K562 (cell line): ENCODE data around the gene DUS1L. TPM values are rescaled to one million over a fixed set of nuclear protein-coding genes. Genes with fewer than 3 reads are reported as not detected.

Experiments
- ATAC-seq: fragments of 200-7000 bp; cut with Tn5 transposase; 3 replicates; pipeline ENCODE4 v1.9.1; 2020; ENCODE audit warnings: moderate library complexity
- BruUV-seq: library from RNA; stranded (reverse); fragments of 400-500 nt; replicated peaks from 2 replicates; lab custom pipeline; 2021; lab: Mats Ljungman, UMichigan
- CTCF ChIA-PET: fragments of 300-600 bp; formaldehyde crosslinking; extraction: SDS; loops from one replicate; lab custom pipeline; 2021; ENCODE audit warnings: low intra/inter-chr PET ratio; lab: Yijun Ruan, JAX
- POLR2A ChIA-PET: fragments of 300-600, 350-650 bp; sonication (Branson Sonifier 250); formaldehyde crosslinking; extraction: SDS; loops from one replicate; lab custom pipeline; 2021; ENCODE audit warnings: antibody characterized with exemption, inconsistent platforms; lab: Yijun Ruan, JAX
- DNase-seq, 4 experiments: peaks; one replicate each; pipeline versions ENCODE4 v3.0.0 to v3.0.0-alpha.2; 2011 to 2018; ENCODE audit warnings: low spot score in 3 of 4, mixed read lengths in 3 of 4; ENCODE audit errors: extremely low read depth in 1 of 4
- FAIRE-seq: peaks from 2 replicates; lab custom pipeline; 2011; peaks lifted over from hg19 to GRCh38; lab: Jason Lieb, UNC
- H2AFZ ChIP-seq: 2 replicates; pipeline ENCODE4 v1.6.0; 2011; ENCODE audit warnings: low read depth, low read length, control low read depth, inconsistent platforms
- H3K27ac ChIP-seq: fragments of 200-600 bp; 3 replicates; pipeline ENCODE4 v1.8.0; 2011; ENCODE audit warnings: low read depth, mild to moderate bottlenecking, control low read depth, inconsistent platforms, low read length, moderate library complexity, mixed read lengths; ENCODE audit errors: extremely low read depth
- H3K27me3 ChIP-seq, 2 experiments: fragments of 300-600 bp in 1 of 2; 2 replicates in 1 of 2; 3 replicates in 1 of 2; pipeline versions ENCODE4 v1.6.0 to v1.8.0; 2011; ENCODE audit warnings: inconsistent platforms in 2 of 2, low read length in 2 of 2, mild to moderate bottlenecking in 1 of 2, mixed read lengths in 1 of 2, moderate library complexity in 1 of 2; ENCODE audit not compliant: control insufficient read depth in 2 of 2, insufficient read depth in 2 of 2
- H3K36me3 ChIP-seq: fragments of 300-600 bp; 3 replicates; pipeline ENCODE4 v1.8.0; 2011; ENCODE audit warnings: mild to moderate bottlenecking, low read length, inconsistent platforms; ENCODE audit not compliant: control insufficient read depth, insufficient read depth
- H3K4me1 ChIP-seq, 2 experiments: fragments of 200-600 bp in 1 of 2; replicated peaks in 1 of 2; 2 replicates in 1 of 2; 3 replicates in 1 of 2; pipeline versions ENCODE4 v1.5.1 to v1.8.0; 2011; ENCODE audit warnings: inconsistent platforms in 2 of 2, low read length in 2 of 2, mild to moderate bottlenecking in 1 of 2, mixed read lengths in 1 of 2, moderate library complexity in 1 of 2; ENCODE audit not compliant: control insufficient read depth in 2 of 2, insufficient read depth in 2 of 2
- H3K4me2 ChIP-seq: 2 replicates; pipeline ENCODE4 v1.6.1; 2011; ENCODE audit warnings: low read length, control low read depth, inconsistent platforms, mixed read lengths; ENCODE audit not compliant: insufficient read depth
- H3K4me3 ChIP-seq: fragments of 200-600 bp; sonication (generic), shearing (Covaris generic); 2 replicates; pipeline ENCODE4 v1.5.1; 2016; ENCODE audit warnings: control low read depth, inconsistent platforms
- H3K79me2 ChIP-seq: fragments of 200-600 bp; 3 replicates; pipeline ENCODE4 v1.8.0; 2011; ENCODE audit warnings: low read length, inconsistent platforms; ENCODE audit not compliant: control insufficient read depth, insufficient read depth
- H3K9ac ChIP-seq, 2 experiments: 2 replicates each; pipeline versions ENCODE4 v1.6.0 to v1.6.1; 2011; ENCODE audit warnings: low read depth in 2 of 2, low read length in 2 of 2, control low read depth in 1 of 2, inconsistent platforms in 1 of 2, mild to moderate bottlenecking in 1 of 2, mixed read lengths in 1 of 2; ENCODE audit not compliant: insufficient read depth in 1 of 2
- H3K9me1 ChIP-seq: one replicate; pipeline ENCODE4 v1.6.0; 2011; ENCODE audit warnings: inconsistent platforms, mild to moderate bottlenecking, low read length, moderate library complexity; ENCODE audit not compliant: control insufficient read depth, insufficient read depth
- H3K9me3 ChIP-seq: replicated peaks from 2 replicates; pipeline ENCODE4 v1.5.1; 2011; ENCODE audit warnings: low read depth, low read length, inconsistent platforms; ENCODE audit not compliant: control insufficient read depth, insufficient read depth
- H4K20me1 ChIP-seq: replicated peaks from 2 replicates; pipeline ENCODE4 v1.6.1; 2011; ENCODE audit warnings: low read length, inconsistent platforms, mixed read lengths; ENCODE audit not compliant: control insufficient read depth, insufficient read depth
- MEF2A ChIP-seq: IDR thresholded peaks from 2 replicates; pipeline ENCODE4 v1.6.1; 2011; ENCODE audit warnings: low read depth, mild to moderate bottlenecking, low read length, moderate library complexity; ENCODE audit not compliant: control insufficient read depth
- PRDM10 ChIP-seq: fragments of 450-650 bp; IDR thresholded peaks from 2 replicates; pipeline ENCODE4 v1.6.1; 2018; ENCODE audit not compliant: partially characterized antibody
- WGBS: fragments of 100-300 bp; shearing (Covaris generic); methylation state at CpG from one replicate; pipeline ENCODE4 v1.1.6; 2016; ENCODE audit warnings: low coverage, mixed read lengths; ENCODE audit not compliant: insufficient coverage; ENCODE audit errors: missing lambda C conversion rate; 5-methylcytosine and 5-hydroxymethylcytosine counted together
- in situ Hi-C: fragments of 300-500 bp; cut with MboI; formaldehyde crosslinking; loops from 4 replicates; pipeline ENCODE4 v1.15.0; 2018; ENCODE audit warnings: inconsistent platforms, mixed read lengths
- intact Hi-C: fragments of 100-400 bp; cut with micrococcal nuclease; formaldehyde crosslinking; loops from 2 replicates; pipeline ENCODE4 v1.14.2; 2022
- polyA plus RNA-seq, 8 experiments: library from polyadenylated mRNA; depleted of rRNA in 4 of 8; stranded (reverse) in 5 of 8; unstranded in 3 of 8; fragments of >200 nt; fragmentation: Nextera tagmentation in 2 of 8; fragmentation: Illumina TruSeq in 1 of 8; extraction: Ambion mirVana in 2 of 8; extraction: Trizol in 1 of 8; gene quantifications; 2 replicates each; pipeline versions ENCODE4 v1.2.1 to v1.2.3, GENCODE V29; 2011 to 2014; ENCODE audit warnings: inconsistent platforms in 1 of 8, missing spikeins in 1 of 8
- total RNA-seq, 7 experiments: library from RNA; depleted of rRNA in 6 of 7; stranded (reverse); fragments of >200 nt in 6 of 7; fragmentation: Illumina TruSeq in 2 of 7; extraction: Trizol in 2 of 7; gene quantifications; 2 replicates each; pipeline versions ENCODE4 v1.2.1 to v1.2.3, GENCODE V29; 2011 to 2021; ENCODE audit warnings: low replicate concordance in 1 of 7

The DUS1L gene
- total and polyA plus RNA-seq, 9 of the 15 experiments (the other 6 are each of a cell fraction or from before 2014, with no cell fraction given): 7.8 to 210 (median 83.9) TPM

- no peaks in the 10 kb centered on the region for H3K27me3 ChIP-seq
- peak overlapping the region; percentile 23; the same call in 1 of the 3 replicates for H3K27ac ChIP-seq
- peak overlapping the region in 1 of 2 experiments; percentile 97; a peak in 3 of 4 replicates for H3K9ac ChIP-seq
- no peak overlapping the region for H3K4me2 ChIP-seq
- ATAC-seq (no peak), DNase-seq (no peak), FAIRE-seq (no peak)
- POLR2A ChIA-PET: interaction anchor here (0.6 to 6.4 kb wide), 6 partner anchors 14 to 93 kb away, joined by 3 to 51 read pairs (median 4); partner anchors contain the start of genes CENPX and LRRC45
- H2AFZ ChIP-seq: no peak overlapping the region
- CTCF ChIA-PET: no interaction called here
- intact Hi-C loops (loop anchor here (10.0 kb wide), 1 partner anchor 309 kb away; no protein-coding TSS in a partner anchor), in situ Hi-C loops (no loop called here)
- peaks cover 41% of the 10 kb centered on the region for H3K79me2 ChIP-seq
- no TSS peak for BruUV-seq
- no peak overlapping the region for H3K4me3 ChIP-seq
- H3K9me1 ChIP-seq: peaks cover 6% of the 10 kb centered on the region
- no peak for TF ChIP-seq MEF2A
- peak; percentile 92 for TF ChIP-seq PRDM10
- peaks cover 38% of the 10 kb centered on the region; the same call in 2 of the 3 replicates for H3K36me3 ChIP-seq
- H3K4me1 ChIP-seq: peaks cover 29 to 80% of the 10 kb centered on the region in 2 experiments
- no peaks in the 10 kb centered on the region for H3K9me3 ChIP-seq
- 58% methylated on average over 6 of the region's 8 CpGs for WGBS
- H4K20me1 ChIP-seq: peaks cover 21% of the 10 kb centered on the region; the same call in 1 of the 2 replicates
Measured at GRCh38 chr17:82035488-82035887, 30.1 kb downstream of the DUS1L start.
